Measurements from ENCODE around the gene SLC9C1. TPM values are rescaled to one million over a fixed set of nuclear protein-coding genes. Genes with fewer than 3 reads are reported as not detected.

SLC9C1 gene
- total RNA-seq (ENCODE audit: low replicate concordance), result 0.48 and 0.99 TPM in 2 replicates
- long read RNA-seq, result 0 reads

GRCh38 chr3:112293368-112294321 lies at the start of gene SLC9C1:
Gene SLC9C1 (minus strand): TSS chr3:112294216. CDS start chr3:112286791, 7,425 bp downstream.
- no peaks in the 10 kb centered on the region for H3K27me3 Mint-ChIP-seq
- peaks cover 9% of the 10 kb centered on the region for H3K4me1 Mint-ChIP-seq (ENCODE audit: unreplicated experiment)
- no peak for DNase-seq (ENCODE audit: extremely low spot score, unreplicated experiment)
- H3K4me3 Mint-ChIP-seq, result peak within 1 kb of the TSS; percentile 83
- H3K9me3 Mint-ChIP-seq, result no peaks in the 10 kb centered on the region
- no peaks in the 10 kb centered on the region for H3K36me3 Mint-ChIP-seq
- TF ChIP-seq CTCF (conservative IDR thresholded peaks at IDR 0.05), result peak; percentile 82
- peak within 1 kb of the TSS; percentile 77 for H3K27ac Mint-ChIP-seq

GRCh38 chr3:112341386-112341785 lies 47.4 kb upstream of the SLC9C1 start:
- Mint-ChIP-seq H3K27ac (no peak overlapping the region), H3K4me3 (no peak overlapping the region), H3K4me1 (ENCODE audit: unreplicated experiment) (peaks cover 10% of the 10 kb centered on the region), H3K36me3 (peaks cover 24% of the 10 kb centered on the region), H3K27me3 (no peaks in the 10 kb centered on the region), H3K9me3 (no peaks in the 10 kb centered on the region)
- no peak for DNase-seq (ENCODE audit: extremely low spot score, unreplicated experiment)
- no peak for TF ChIP-seq CTCF (conservative IDR thresholded peaks at IDR 0.05)

- no peak for TF ChIP-seq CTCF (conservative IDR thresholded peaks at IDR 0.05)
- peaks cover 17% of the 10 kb centered on the region for H3K4me1 Mint-ChIP-seq (ENCODE audit: unreplicated experiment)
- H3K9me3 Mint-ChIP-seq, result no peaks in the 10 kb centered on the region
- H3K36me3 Mint-ChIP-seq, result peaks cover 24% of the 10 kb centered on the region
- no peak overlapping the region for H3K4me3 Mint-ChIP-seq
- DNase-seq (ENCODE audit: extremely low spot score, unreplicated experiment), result no peak
- H3K27me3 Mint-ChIP-seq, result peaks cover 9% of the 10 kb centered on the region
- H3K27ac Mint-ChIP-seq, result no peak overlapping the region
Observed at GRCh38 chr3:112339609-112340008, 45.6 kb upstream of the SLC9C1 start.

- Mint-ChIP-seq H3K27me3 (peaks cover 13% of the 10 kb centered on the region), H3K27ac (no peak overlapping the region), H3K4me1 (ENCODE audit: unreplicated experiment) (peaks cover 17% of the 10 kb centered on the region), H3K4me3 (no peak overlapping the region), H3K9me3 (no peaks in the 10 kb centered on the region), H3K36me3 (peaks cover 20% of the 10 kb centered on the region)
- TF ChIP-seq CTCF (conservative IDR thresholded peaks at IDR 0.05), result no peak
- no peak for DNase-seq (ENCODE audit: extremely low spot score, unreplicated experiment)
Observed at GRCh38 chr3:112339134-112339533, 45.1 kb upstream of the SLC9C1 start.

GRCh38 chr3:112338727-112339056 lies 44.7 kb upstream of the SLC9C1 start:
- H3K4me1 Mint-ChIP-seq (ENCODE audit: unreplicated experiment), result peaks cover 17% of the 10 kb centered on the region

More at GRCh38 chr3:112338727-112339056, 44.7 kb upstream of the SLC9C1 start:
- no peak for TF ChIP-seq CTCF (conservative IDR thresholded peaks at IDR 0.05)
- Mint-ChIP-seq H3K27ac (no peak overlapping the region), H3K36me3 (peaks cover 20% of the 10 kb centered on the region), H3K27me3 (peaks cover 18% of the 10 kb centered on the region), H3K9me3 (no peaks in the 10 kb centered on the region), H3K4me3 (no peak overlapping the region)
- no peak for DNase-seq (ENCODE audit: extremely low spot score, unreplicated experiment)
